SK-N-SH treated with all-trans-retinoic acid at 6 μM for 48 hours (cell line): ENCODE measurements around the gene ZNF710.

Experiments used
- ESRRG ChIP-seq: fragments of 250-450 bp; sonication (Bioruptor Pico); IDR thresholded peaks from 2 replicates; pipeline ENCODE4 v1.6.1; 2021; ENCODE audit warnings: mild to moderate bottlenecking
- RARB ChIP-seq: fragments of 250-450 bp; sonication (Bioruptor Pico); IDR thresholded peaks from 2 replicates; pipeline ENCODE4 v1.8.0; 2021; ENCODE audit warnings: mild to moderate bottlenecking, moderate library complexity

GRCh38 chr15:90008607-90009006 is 7.5 kb downstream of the ZNF710 start:
- TF ChIP-seq ESRRG (no peak), RARB (CRISPR knock-in tag) (no peak)
